Dedifferentiated amniotic fluid mesenchymal stem cell (primary cell): ENCODE data around the gene SEH1L.
A peak's percentile ranks its signal among the peaks of the same experiment; 100 is the strongest.
"Not testable (repeated sequence)": the region's sequence is repeated elsewhere in the genome, so short reads cannot be mapped to it uniquely, and the experiment has no call there.

ENCODE experiments used
- DNase-seq: peaks from one replicate; pipeline ENCODE4 v3.0.0-alpha.2; 2016; ENCODE audit errors: extremely low spot score

The SEH1L gene

GRCh38 chr18:12947285-12948049 lies at the start of gene SEH1L:
Gene SEH1L, plus strand, starts transcription at chr18:12948011. Its CDS starts 111 bp downstream, at chr18:12948122.
- peak; percentile 98 for DNase-seq

GRCh38 chr18:12901208-12901607 lies 46.6 kb upstream of the SEH1L start:
- DNase-seq: not testable (repeated sequence)

GRCh38 chr18:12904012-12904516 lies 43.7 kb upstream of the SEH1L start:
- no peak for DNase-seq

DNA sequence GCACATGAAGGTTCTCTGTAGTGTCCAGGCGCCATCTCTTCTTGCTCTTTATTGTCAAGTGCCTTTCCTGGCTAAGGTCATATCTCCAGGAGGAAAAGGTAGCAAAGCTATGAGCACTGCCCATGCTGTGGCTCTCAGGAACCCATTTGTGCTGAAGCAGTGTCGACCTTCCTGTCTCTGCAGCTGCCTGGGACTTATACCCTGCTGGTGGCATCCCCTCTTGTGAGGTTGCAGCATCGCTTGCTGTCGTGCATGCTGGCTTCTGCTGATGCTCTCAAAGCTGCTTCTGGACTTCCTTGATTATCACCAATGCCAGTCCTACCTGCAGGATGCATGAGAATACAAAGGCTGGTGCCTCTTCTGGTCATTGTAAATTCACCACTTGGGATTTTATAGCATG lies 41.7 kb upstream of the SEH1L start:
- DNase-seq: no peak

DNA sequence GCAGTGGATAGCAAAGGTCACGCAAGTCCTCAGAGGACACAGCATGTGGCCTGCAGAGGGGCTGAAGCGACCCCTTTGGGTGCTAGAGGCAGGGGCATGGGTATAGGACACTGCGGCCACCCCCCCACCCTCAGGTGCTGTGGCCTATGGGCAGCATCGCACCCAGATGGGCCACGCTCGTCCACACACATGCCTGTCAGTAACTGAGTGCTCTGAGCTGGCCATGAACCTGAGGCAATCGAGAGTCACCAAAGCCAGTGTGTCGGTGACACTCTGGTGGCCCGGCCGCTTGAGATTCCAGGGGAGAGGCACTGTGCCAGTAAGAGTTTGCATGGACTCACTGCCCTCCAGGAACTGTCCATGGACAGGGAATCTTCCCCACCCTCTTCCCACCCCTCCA lies 41.0 kb upstream of the SEH1L start:
- no peak for DNase-seq

DNA sequence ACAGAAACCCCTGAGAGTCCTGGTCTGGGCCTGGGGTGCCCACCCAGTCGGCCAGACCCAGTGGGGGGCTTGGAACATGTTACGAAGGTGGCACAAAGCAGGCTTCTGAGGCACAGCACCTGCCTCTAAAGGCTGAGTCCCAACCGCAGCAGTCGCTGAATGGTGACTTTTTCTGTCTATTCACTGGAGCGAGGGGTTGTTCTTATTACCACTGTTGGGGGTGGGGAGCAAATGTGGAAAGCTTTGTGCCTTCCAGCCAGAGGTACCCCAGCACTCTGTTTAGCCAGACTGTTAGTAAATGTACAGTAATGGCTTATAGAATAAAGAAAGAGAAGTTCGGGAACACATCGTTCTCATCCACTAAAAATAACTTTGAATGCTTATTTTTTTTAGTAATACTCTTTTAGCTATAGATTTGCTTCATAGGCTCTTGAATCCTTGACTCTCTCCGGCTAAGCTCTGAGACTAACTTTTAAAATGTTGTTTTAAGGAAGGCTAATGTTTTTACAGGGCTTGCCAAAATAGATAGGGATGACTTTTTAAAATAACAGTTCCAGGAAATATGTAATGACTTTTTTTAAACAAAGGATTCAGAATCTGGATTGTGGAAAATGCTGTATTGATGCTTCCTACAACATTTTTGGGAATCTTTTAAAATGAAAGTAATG lies 40.4 kb upstream of the SEH1L start:
- peak; percentile 27 for DNase-seq

GRCh38 chr18:12908706-12909105 lies 39.1 kb upstream of the SEH1L start:
- no peak for DNase-seq

- DNase-seq: no peak
Measured at GRCh38 chr18:12911025-12911928, 36.5 kb upstream of the SEH1L start.

DNA sequence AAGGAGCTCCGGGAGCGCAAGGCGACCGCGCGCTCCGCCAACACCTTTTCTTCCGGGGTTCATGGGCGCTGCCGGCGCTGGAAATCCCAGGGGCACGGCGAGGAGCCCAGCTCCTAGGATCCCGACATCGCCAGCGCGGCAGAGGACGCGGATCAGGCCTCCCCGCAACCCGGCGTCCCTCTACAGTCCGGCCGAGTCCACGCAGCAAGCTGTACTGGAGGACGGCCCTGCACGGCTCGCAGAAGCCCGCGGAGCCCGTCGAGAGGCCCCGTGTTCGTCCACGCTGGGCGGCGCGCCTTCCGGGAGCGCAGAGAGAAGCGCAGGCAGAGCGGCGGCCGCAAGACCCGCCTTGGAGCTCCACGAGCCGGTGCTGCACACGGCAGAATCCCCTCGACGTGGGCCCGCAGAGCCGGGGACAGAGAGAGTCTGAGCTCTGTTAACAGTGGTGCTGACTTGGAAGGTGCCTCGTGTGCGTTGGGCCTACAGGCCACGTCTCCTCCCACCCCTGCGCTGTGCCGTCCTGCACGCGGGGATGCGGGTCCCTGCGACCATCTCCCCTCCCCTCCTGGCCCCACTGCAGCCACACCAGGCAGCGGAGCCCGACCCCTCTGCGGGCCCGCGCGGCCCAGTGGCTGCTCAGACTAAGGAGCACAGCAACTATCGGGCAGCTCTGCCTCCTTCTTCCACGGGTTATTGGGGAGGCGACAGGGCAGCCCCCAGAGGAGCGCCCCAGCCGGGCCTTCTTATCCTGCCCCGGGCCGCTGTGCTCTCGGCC lies 35.7 kb upstream of the SEH1L start:
- DNase-seq: no peak

GRCh38 chr18:12921178-12921577 lies 26.6 kb upstream of the SEH1L start:
- DNase-seq: no peak

DNA sequence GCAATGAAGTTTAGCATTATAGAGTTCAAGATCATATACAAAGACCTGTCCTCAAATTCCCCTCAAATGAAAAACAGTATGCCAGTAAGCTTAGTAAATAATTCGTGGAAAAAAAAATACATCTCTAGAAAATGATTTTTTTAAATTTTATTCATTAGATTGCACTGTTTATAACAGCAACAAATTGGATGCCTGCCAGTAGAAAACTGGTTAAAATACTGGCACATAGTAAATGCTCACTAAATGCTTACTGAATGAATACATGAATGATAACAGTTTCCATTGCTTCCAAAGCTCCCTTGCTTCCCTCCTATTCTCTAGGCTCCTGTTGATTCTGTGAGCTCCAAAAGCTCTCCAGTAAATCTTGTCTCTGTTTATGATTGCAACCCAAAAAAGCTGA lies 25.5 kb upstream of the SEH1L start:
- no peak for DNase-seq

DNA sequence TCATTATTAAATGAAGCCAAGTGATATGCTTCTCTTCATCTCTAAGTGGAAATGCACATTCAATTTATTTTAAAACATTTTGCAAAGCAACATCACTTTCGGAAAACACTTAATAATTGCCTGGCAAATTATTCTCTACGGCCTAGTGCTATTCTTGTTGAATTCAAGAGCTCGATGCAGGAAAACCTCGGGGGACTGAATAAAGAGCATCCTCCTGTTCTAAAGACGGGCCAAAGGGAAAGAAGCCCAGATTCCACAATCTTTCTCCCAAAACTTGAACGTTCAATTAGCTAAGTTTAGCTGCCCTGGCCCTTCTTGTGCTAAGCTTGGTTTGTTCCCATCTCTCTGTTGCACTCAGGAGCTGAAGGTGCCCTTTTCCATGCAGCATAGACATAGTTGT lies 23.2 kb upstream of the SEH1L start:
- DNase-seq: no peak

GRCh38 chr18:12928206-12928605 lies 19.6 kb upstream of the SEH1L start:
- DNase-seq: no peak

- no peak for DNase-seq
Measured at GRCh38 chr18:12928641-12929040, 19.2 kb upstream of the SEH1L start.

- DNase-seq: no peak
Measured at GRCh38 chr18:12929477-12930083, 18.2 kb upstream of the SEH1L start.

DNA sequence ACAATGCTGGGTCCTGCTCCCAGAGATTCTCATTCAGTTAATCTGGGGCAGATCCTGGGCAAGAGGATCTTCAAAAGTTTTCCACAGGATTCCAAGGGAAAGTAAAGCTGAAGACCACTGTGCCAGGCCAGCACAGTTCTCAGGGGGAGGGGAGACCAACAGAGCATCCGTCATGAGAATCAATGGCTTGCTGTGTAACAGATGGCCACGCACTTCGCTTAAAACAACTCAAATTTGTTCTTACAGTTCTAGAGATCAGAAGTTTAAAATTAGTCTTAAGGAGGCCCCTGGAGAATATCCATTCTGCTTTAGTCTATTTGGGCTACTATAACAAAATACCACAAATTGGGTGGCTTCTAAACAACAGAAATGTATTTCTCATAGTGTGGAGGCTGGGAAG lies 17.4 kb upstream of the SEH1L start:
- no peak for DNase-seq

DNA sequence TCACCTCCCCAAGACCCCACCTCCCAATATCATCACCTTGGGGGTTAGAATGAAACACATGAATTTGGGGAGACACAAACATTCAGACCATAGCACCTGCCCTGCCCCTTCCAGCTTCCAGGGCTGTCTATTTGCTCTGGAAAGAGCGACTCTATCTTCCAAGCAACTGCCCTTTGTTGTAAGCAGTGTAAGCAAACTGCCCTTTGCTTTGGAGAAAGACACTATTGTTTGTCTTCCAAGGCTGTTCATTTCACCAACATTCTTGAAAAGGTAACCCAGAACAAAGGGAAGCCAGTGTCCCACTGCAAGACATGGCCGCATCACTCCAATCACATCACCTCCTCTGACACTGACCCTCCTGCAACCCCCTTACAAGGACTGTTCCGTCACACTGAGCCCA lies 16.9 kb upstream of the SEH1L start:
- DNase-seq: no peak

GRCh38 chr18:12933327-12933726 lies 14.5 kb upstream of the SEH1L start:
- no peak for DNase-seq

DNA sequence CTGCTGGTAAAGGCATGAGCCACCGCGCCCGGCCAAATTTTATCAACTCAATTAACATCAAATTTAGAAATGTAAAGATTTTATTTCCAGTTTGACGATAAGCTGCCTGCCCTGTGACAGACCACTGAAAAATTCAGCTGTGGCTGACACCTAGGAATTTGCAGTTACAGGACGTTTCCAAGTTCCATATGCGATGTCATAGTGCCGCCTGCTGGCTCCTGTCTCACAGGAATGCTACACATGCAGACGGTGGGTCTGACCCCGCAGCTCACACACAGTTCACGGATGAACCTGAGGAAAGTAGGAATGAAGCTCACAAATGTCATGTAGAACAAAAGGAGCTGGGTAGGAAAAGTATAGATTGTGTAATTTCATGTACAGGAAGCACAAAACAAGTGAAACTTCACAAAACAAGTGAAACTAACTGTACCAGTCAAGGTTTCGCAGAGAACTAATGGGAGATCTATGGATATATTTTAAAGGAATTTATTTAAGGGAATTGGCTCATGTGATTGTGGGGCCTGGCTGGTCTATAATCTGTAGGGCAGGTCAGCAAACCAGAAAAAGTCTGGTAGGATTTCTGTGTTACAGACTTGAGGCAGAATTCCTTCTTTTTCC lies 13.2 kb upstream of the SEH1L start:
- DNase-seq: peak; percentile 84

DNA sequence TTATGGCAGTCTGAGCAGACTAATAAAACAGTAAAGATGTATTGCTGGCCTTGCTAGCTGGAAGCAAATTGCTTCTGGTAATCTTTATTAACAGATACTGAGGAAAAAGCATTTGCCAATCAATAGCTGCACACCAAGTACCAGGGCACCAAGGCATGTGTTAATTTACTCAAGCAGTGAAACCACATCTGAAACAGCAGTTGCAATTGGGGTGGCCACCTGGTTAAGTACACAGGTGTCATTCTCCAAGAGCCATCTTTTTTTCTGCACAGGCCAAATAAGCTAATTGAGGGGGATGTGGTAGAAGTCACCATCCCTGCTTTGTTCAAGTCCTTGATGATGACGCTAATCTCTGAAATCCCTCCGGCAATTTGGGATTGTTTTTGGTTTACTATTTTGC lies 8.6 kb upstream of the SEH1L start:
- DNase-seq: no peak

GRCh38 chr18:12943215-12943614 lies 4.6 kb upstream of the SEH1L start:
- no peak for DNase-seq
